PC-9 (cell line): Measurements from ENCODE around the gene ERMP1. TPM values are rescaled to one million over a fixed set of nuclear protein-coding genes. Genes with fewer than 3 reads are reported as not detected.

Experiments
- BruUV-seq: library from RNA; stranded (reverse); fragments of 400-500 nt; replicated peaks from 2 replicates; lab custom pipeline; 2021; lab: Mats Ljungman, UMichigan
- CTCF ChIA-PET: fragments of 300-600 bp; sonication (Branson Sonifier 250); formaldehyde crosslinking; loops from one replicate; lab custom pipeline; 2022; ENCODE audit warnings: antibody characterized with exemption; lab: Charles Lee
- POLR2A ChIA-PET: fragments of 300-600 bp; sonication (Branson Sonifier 250); formaldehyde crosslinking; loops from one replicate; lab custom pipeline; 2022; ENCODE audit warnings: antibody characterized with exemption; ENCODE audit not compliant: unreplicated experiment; lab: Charles Lee
- DNase-seq, 2 experiments: peaks; one replicate each; pipeline versions ENCODE4 v3.0.0 to v3.0.0-alpha.2; 2015 to 2022; ENCODE audit warnings: mixed read lengths in 1 of 2
- H2AFZ ChIP-seq: fragments of 200-600 bp; sonication (generic); 2 replicates; pipeline ENCODE4 v1.8.1; 2017; ENCODE audit warnings: antibody characterized with exemption
- H3F3A ChIP-seq: fragments of 200-600 bp; sonication (generic); 2 replicates; pipeline ENCODE4 v1.8.1; 2017; ENCODE audit warnings: antibody characterized with exemption, mild to moderate bottlenecking, low read depth; ENCODE audit not compliant: insufficient read depth
- H3K27ac ChIP-seq: fragments of 200-600 bp; sonication (generic); 2 replicates; pipeline ENCODE4 v1.6.1; 2016; ENCODE audit warnings: mixed run types
- H3K27me3 ChIP-seq: fragments of 200-600 bp; sonication (generic); 2 replicates; pipeline ENCODE4 v1.6.1; 2016; ENCODE audit warnings: low read depth, mixed run types; ENCODE audit not compliant: insufficient read depth
- H3K36me3 ChIP-seq: fragments of 200-600 bp; sonication (generic); 2 replicates; pipeline ENCODE4 v1.6.1; 2016; ENCODE audit warnings: low read depth, mixed run types
- H3K4me1 ChIP-seq: fragments of 200-600 bp; sonication (generic); replicated peaks from 2 replicates; pipeline ENCODE4 v1.6.1; 2016; ENCODE audit warnings: mixed run types; ENCODE audit not compliant: insufficient read depth
- H3K4me2 ChIP-seq: fragments of 200-600 bp; sonication (generic); 2 replicates; pipeline ENCODE4 v1.6.1; 2017; ENCODE audit warnings: mixed run types
- H3K4me3 ChIP-seq: fragments of 200-600 bp; sonication (generic); 2 replicates; pipeline ENCODE4 v1.6.1; 2016; ENCODE audit warnings: mixed run types
- H3K79me2 ChIP-seq: fragments of 200-600 bp; sonication (generic); 2 replicates; pipeline ENCODE4 v1.6.1; 2017; ENCODE audit warnings: low read depth, mixed run types
- H3K9me2 ChIP-seq: fragments of 200-600 bp; sonication (generic); 2 replicates; pipeline ENCODE4 v1.8.1; 2017; ENCODE audit warnings: mild to moderate bottlenecking; ENCODE audit not compliant: insufficient read depth
- H3K9me3 ChIP-seq: fragments of 200-600 bp; sonication (generic); 2 replicates; pipeline ENCODE4 v1.8.1; 2016; ENCODE audit warnings: low read depth; ENCODE audit not compliant: insufficient read depth
- H4K20me1 ChIP-seq: fragments of 200-600 bp; sonication (generic); 2 replicates; pipeline ENCODE4 v1.8.1; 2017; ENCODE audit not compliant: insufficient read depth
- EZH2 ChIP-seq: fragments of 200-600 bp; sonication (generic); IDR thresholded peaks from 2 replicates; pipeline ENCODE4 v1.8.0; 2017; ENCODE audit warnings: antibody characterized with exemption, low read depth
- intact Hi-C: fragments of 100-400 bp; cut with micrococcal nuclease; formaldehyde crosslinking; loops from one replicate; pipeline ENCODE4 v1.10.0; 2022; ENCODE audit not compliant: unreplicated experiment
- total RNA-seq: library from RNA; stranded (reverse); gene quantifications from 2 replicates; pipeline ENCODE4 v1.2.3, GENCODE V29; 2021
- TF ChIP-seq, protein P1 (sequence below): fragments of 200-600 bp; sonication (generic); conservative IDR thresholded peaks from 2 replicates; pipeline ENCODE4 v1.6.1; 2017; ENCODE audit warnings: mixed run types, antibody characterized with exemption, mild to moderate bottlenecking, moderate library complexity

The ERMP1 gene
- total RNA-seq, 1 experiment from 2014 or later, result 51.0 TPM

DNA sequence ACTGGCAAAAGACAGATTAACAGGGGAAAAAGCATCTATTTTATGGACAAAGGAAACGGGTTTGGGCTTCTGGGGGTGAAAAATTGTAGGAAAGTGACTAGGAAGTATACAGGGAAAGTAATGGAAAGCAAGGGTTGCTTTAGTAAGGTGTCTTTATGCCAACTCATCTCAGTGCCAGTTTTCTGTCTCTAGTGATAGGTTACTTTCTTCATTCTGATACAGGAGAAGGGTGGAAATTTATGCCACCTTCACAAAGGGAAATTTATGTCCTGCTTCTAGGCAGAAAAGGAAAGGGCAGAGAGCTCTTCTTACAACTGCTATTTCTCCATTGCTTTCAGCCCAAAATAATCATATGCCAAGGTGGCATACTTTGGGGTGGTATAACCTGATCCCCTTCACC lies 20.1 kb upstream of the ERMP1 start:
- Histone ChIP-seq H3K4me1 (peaks cover 38% of the 10 kb centered on the region), H3K4me3 (no peak overlapping the region), H3K4me2 (no peak overlapping the region), H3K27ac (peak overlapping the region; percentile 86; the same call in 1 of the 2 replicates), H3F3A (peaks cover 14% of the 10 kb centered on the region; the same call in 1 of the 2 replicates), H3K9me2 (no peaks in the 10 kb centered on the region), H3K9me3 (no peaks in the 10 kb centered on the region), H3K79me2 (no peaks in the 10 kb centered on the region), H2AFZ (no peak overlapping the region), H3K36me3 (no peaks in the 10 kb centered on the region), H3K27me3 (no peaks in the 10 kb centered on the region), H4K20me1 (no peaks in the 10 kb centered on the region)
- intact Hi-C loops, result no loop called here
- DNase-seq, result no peak
- no TSS peak for BruUV-seq
- CTCF ChIA-PET, result no interaction called here
- TF ChIP-seq, protein P1, sequence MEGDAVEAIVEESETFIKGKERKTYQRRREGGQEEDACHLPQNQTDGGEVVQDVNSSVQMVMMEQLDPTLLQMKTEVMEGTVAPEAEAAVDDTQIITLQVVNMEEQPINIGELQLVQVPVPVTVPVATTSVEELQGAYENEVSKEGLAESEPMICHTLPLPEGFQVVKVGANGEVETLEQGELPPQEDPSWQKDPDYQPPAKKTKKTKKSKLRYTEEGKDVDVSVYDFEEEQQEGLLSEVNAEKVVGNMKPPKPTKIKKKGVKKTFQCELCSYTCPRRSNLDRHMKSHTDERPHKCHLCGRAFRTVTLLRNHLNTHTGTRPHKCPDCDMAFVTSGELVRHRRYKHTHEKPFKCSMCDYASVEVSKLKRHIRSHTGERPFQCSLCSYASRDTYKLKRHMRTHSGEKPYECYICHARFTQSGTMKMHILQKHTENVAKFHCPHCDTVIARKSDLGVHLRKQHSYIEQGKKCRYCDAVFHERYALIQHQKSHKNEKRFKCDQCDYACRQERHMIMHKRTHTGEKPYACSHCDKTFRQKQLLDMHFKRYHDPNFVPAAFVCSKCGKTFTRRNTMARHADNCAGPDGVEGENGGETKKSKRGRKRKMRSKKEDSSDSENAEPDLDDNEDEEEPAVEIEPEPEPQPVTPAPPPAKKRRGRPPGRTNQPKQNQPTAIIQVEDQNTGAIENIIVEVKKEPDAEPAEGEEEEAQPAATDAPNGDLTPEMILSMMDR, result no peak
- no peak for TF ChIP-seq EZH2
- POLR2A ChIA-PET, result no interaction called here

DNA sequence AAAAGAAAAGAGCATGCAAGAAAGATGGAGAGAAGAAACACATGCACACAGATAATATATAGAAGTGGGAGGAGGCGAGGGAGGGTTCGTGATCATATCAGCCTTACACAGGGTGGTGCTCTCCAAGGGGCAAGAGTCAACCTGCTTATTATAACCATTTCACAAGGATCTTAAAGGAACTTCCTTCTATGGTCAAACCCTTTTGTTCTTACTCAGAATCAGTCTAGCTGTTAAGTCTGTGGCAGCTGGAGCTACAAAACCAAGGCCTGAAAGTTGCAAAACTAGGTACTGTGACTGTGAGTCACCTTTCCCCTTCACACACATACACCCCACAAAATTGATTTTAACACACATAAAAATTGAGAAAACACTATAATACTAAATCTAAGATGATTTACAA lies 18.5 kb upstream of the ERMP1 start:
- TF ChIP-seq, protein P1, result no peak
- no peak for TF ChIP-seq EZH2
- Histone ChIP-seq H2AFZ (no peak overlapping the region), H3K9me2 (no peaks in the 10 kb centered on the region), H3K27ac (peak overlapping the region; percentile 86), H3K27me3 (no peaks in the 10 kb centered on the region), H3K79me2 (no peaks in the 10 kb centered on the region), H3K4me3 (no peak overlapping the region), H3K4me1 (peaks cover 48% of the 10 kb centered on the region), H4K20me1 (no peaks in the 10 kb centered on the region), H3K36me3 (no peaks in the 10 kb centered on the region), H3F3A (peaks cover 22% of the 10 kb centered on the region), H3K9me3 (no peaks in the 10 kb centered on the region), H3K4me2 (peak overlapping the region; percentile 57)
- ChIA-PET POLR2A (interaction anchor here (0.7 kb wide), 1 partner anchor 13 kb away, joined by 3 read pairs; no protein-coding TSS in a partner anchor), CTCF (interaction anchor here (0.6 kb wide), 1 partner anchor 409 kb away, joined by 3 read pairs; no protein-coding TSS in a partner anchor)
- BruUV-seq, result no TSS peak
- DNase-seq, result peak in 1 of 2 experiments; percentile 89
- intact Hi-C loops, result no loop called here

- ChIA-PET CTCF (no interaction called here), POLR2A (interaction anchor here (0.7 kb wide), 1 partner anchor 14 kb away, joined by 3 read pairs; no protein-coding TSS in a partner anchor)
- BruUV-seq, result no TSS peak
- Histone ChIP-seq H3K4me3 (no peak overlapping the region), H3K27me3 (no peaks in the 10 kb centered on the region), H3K4me1 (peaks cover 55% of the 10 kb centered on the region), H3K9me2 (no peaks in the 10 kb centered on the region), H3K27ac (peak overlapping the region; percentile 86), H3K4me2 (peak overlapping the region; percentile 57; the same call in 1 of the 2 replicates), H3F3A (peaks cover 29% of the 10 kb centered on the region), H3K9me3 (no peaks in the 10 kb centered on the region), H3K79me2 (no peaks in the 10 kb centered on the region), H3K36me3 (no peaks in the 10 kb centered on the region), H4K20me1 (no peaks in the 10 kb centered on the region), H2AFZ (no peak overlapping the region)
- no peak for DNase-seq
- no peak for TF ChIP-seq EZH2
- TF ChIP-seq, protein P1, result no peak
- intact Hi-C loops, result no loop called here
These were observed 17.8 kb upstream of the ERMP1 start for GRCh38 chr9:5850724-5851122.
